HL-60/S4 treated with phorbol 12-myristate 13-acetate at 8.2 ng/mL for 4 days and 3 days (cell line): ENCODE data around the gene PPP2R5C.
"Not testable (repeated sequence)": the region's sequence is repeated elsewhere in the genome, so short reads cannot be mapped to it uniquely, and the experiment has no call there.

ENCODE experiments used
- in situ Hi-C: fragments of 300-500 bp; cut with MboI; formaldehyde crosslinking; loops from 2 replicates; pipeline ENCODE4 v1.15.0; 2022; ENCODE audit warnings: low sequenced_read_pairs

PPP2R5C gene

GRCh38 chr14:101726954-101727302 lies 34.6 kb upstream of the PPP2R5C start:
- in situ Hi-C loops: no loop called here

- in situ Hi-C loops: no loop called here
These were observed 33.7 kb upstream of the PPP2R5C start for GRCh38 chr14:101727611-101728366.

- in situ Hi-C loops: no loop called here
These were observed 33.2 kb upstream of the PPP2R5C start for GRCh38 chr14:101728367-101728742.

GRCh38 chr14:101729382-101729781 lies 32.1 kb upstream of the PPP2R5C start:
- in situ Hi-C loops: no loop called here

GRCh38 chr14:101730157-101730556 lies 31.4 kb upstream of the PPP2R5C start:
- in situ Hi-C loops: not testable (repeated sequence)

GRCh38 chr14:101730626-101731186 lies 30.8 kb upstream of the PPP2R5C start:
- in situ Hi-C loops: no loop called here

GRCh38 chr14:101731187-101732080 lies 30.1 kb upstream of the PPP2R5C start:
- in situ Hi-C loops: no loop called here

GRCh38 chr14:101732118-101732517 lies 29.4 kb upstream of the PPP2R5C start:
- in situ Hi-C loops: no loop called here

GRCh38 chr14:101733211-101733610 lies 28.3 kb upstream of the PPP2R5C start:
- in situ Hi-C loops: no loop called here

- in situ Hi-C loops: no loop called here
These were observed 27.2 kb upstream of the PPP2R5C start for GRCh38 chr14:101734246-101734847.

- in situ Hi-C loops: no loop called here
These were observed 26.1 kb upstream of the PPP2R5C start for GRCh38 chr14:101735453-101735852.

- in situ Hi-C loops: no loop called here
These were observed 25.4 kb upstream of the PPP2R5C start for GRCh38 chr14:101736071-101736470.

- in situ Hi-C loops: no loop called here
These were observed 24.9 kb upstream of the PPP2R5C start for GRCh38 chr14:101736585-101736984.

- in situ Hi-C loops: no loop called here
These were observed 23.8 kb upstream of the PPP2R5C start for GRCh38 chr14:101737414-101738339.

GRCh38 chr14:101738703-101739320 lies 22.7 kb upstream of the PPP2R5C start:
- in situ Hi-C loops: no loop called here

- in situ Hi-C loops: no loop called here
These were observed 21.9 kb upstream of the PPP2R5C start for GRCh38 chr14:101739446-101740141.

- in situ Hi-C loops: no loop called here
These were observed 20.5 kb upstream of the PPP2R5C start for GRCh38 chr14:101740981-101741380.

- in situ Hi-C loops: no loop called here
These were observed 17.8 kb upstream of the PPP2R5C start for GRCh38 chr14:101743701-101744100.

- in situ Hi-C loops: not testable (repeated sequence)
These were observed 17.1 kb upstream of the PPP2R5C start for GRCh38 chr14:101744382-101744781.
